Colon (tissue), 2 donors: Measurements from ENCODE around the gene AURKAIP1.
"Not testable (repeated sequence)": the region's sequence is repeated elsewhere in the genome, so short reads cannot be mapped to it uniquely, and the experiment has no call there.

ENCODE experiments used
- FAIRE-seq: peaks from 2 replicates; lab custom pipeline; 2012; peaks lifted over from hg19 to GRCh38; lab: Jason Lieb, UNC
- donor health status: control.
- donor health status: control.

The AURKAIP1 gene

GRCh38 chr1:1406101-1406820, 31.3 kb upstream of the AURKAIP1 start:
- FAIRE-seq = no peak

GRCh38 chr1:1403653-1404052, 28.6 kb upstream of the AURKAIP1 start:
- no peak for FAIRE-seq

- not testable (repeated sequence) for FAIRE-seq
Measured at GRCh38 chr1:1402901-1403392, 27.9 kb upstream of the AURKAIP1 start.

- FAIRE-seq = no peak
Measured at GRCh38 chr1:1402072-1402900, 27.3 kb upstream of the AURKAIP1 start.

- no peak for FAIRE-seq
Measured at GRCh38 chr1:1401457-1402010, 26.5 kb upstream of the AURKAIP1 start.

GRCh38 chr1:1400576-1401456, 25.8 kb upstream of the AURKAIP1 start:
- no peak for FAIRE-seq

GRCh38 chr1:1399872-1400575, 25.0 kb upstream of the AURKAIP1 start:
- no peak for FAIRE-seq

- FAIRE-seq = no peak
Measured at GRCh38 chr1:1399187-1399871, 24.3 kb upstream of the AURKAIP1 start, which contains the start of gene CCNL2. Gene CCNL2 (minus strand): TSS chr1:1399335. CDS start chr1:1399306, 29 bp downstream.

- FAIRE-seq = no peak
Measured at GRCh38 chr1:1398677-1399186, 23.7 kb upstream of the AURKAIP1 start.

GRCh38 chr1:1397839-1398523, 23.0 kb upstream of the AURKAIP1 start:
- no peak for FAIRE-seq

- FAIRE-seq = no peak
Measured at GRCh38 chr1:1395166-1395565, 20.2 kb upstream of the AURKAIP1 start.

- no peak for FAIRE-seq
Measured at GRCh38 chr1:1394116-1394515, 19.1 kb upstream of the AURKAIP1 start.

GRCh38 chr1:1393428-1393827, 18.4 kb upstream of the AURKAIP1 start:
- no peak for FAIRE-seq

- no peak for FAIRE-seq
Measured at GRCh38 chr1:1393014-1393413, 18.0 kb upstream of the AURKAIP1 start.

- no peak for FAIRE-seq
Measured at GRCh38 chr1:1391225-1391624, 16.2 kb upstream of the AURKAIP1 start.

GRCh38 chr1:1390675-1391074, 15.7 kb upstream of the AURKAIP1 start:
- FAIRE-seq = no peak

GRCh38 chr1:1388078-1388472, 13.1 kb upstream of the AURKAIP1 start:
- no peak for FAIRE-seq

- no peak for FAIRE-seq
Measured at GRCh38 chr1:1387098-1388077, 12.4 kb upstream of the AURKAIP1 start.

GRCh38 chr1:1385931-1386330, 10.9 kb upstream of the AURKAIP1 start:
- no peak for FAIRE-seq
